Measurements from ENCODE around the gene FKBP11.

DNA sequence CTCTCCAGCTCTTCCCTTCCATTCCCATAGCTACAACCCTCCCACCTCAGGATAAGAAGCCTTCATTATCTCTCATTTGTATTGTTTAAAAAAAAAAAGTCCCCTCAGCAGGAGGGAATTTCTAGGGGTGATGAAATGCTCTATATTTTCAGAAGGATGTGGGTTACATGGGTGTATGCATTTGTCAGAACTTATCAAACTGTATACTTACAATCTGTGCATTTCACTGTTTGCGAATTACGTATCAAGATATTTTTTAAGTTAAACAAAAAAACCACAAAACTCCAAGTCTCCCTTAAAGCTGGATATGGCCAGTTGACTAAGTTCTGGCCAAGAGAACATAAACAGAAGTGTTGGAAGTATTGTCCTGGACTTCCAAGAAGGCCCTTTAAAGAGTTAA lies 2.0 kb upstream of the FKBP11 start:
- TF ChIP-seq, protein P1, sequence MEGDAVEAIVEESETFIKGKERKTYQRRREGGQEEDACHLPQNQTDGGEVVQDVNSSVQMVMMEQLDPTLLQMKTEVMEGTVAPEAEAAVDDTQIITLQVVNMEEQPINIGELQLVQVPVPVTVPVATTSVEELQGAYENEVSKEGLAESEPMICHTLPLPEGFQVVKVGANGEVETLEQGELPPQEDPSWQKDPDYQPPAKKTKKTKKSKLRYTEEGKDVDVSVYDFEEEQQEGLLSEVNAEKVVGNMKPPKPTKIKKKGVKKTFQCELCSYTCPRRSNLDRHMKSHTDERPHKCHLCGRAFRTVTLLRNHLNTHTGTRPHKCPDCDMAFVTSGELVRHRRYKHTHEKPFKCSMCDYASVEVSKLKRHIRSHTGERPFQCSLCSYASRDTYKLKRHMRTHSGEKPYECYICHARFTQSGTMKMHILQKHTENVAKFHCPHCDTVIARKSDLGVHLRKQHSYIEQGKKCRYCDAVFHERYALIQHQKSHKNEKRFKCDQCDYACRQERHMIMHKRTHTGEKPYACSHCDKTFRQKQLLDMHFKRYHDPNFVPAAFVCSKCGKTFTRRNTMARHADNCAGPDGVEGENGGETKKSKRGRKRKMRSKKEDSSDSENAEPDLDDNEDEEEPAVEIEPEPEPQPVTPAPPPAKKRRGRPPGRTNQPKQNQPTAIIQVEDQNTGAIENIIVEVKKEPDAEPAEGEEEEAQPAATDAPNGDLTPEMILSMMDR (IDR thresholded peaks at IDR 0.05) = no peak
- no peak for TF ChIP-seq POLR2AphosphoS5 (IDR thresholded peaks at IDR 0.05)
- no peak for TF ChIP-seq POLR2A (IDR thresholded peaks at IDR 0.05)
- no peak for TF ChIP-seq EP300 (IDR thresholded peaks at IDR 0.05)
